Limb (tissue), 2 donors: ENCODE data around the gene KCNG2.
"Not testable (repeated sequence)": the region's sequence is repeated elsewhere in the genome, so short reads cannot be mapped to it uniquely, and the experiment has no call there.

Experiments
- DNase-seq, 2 donors: peaks; one replicate each; pipeline ENCODE4 v3.0.0-alpha.2; 2016; ENCODE audit errors: extremely low spot score in 2 of 2

The KCNG2 gene

DNA sequence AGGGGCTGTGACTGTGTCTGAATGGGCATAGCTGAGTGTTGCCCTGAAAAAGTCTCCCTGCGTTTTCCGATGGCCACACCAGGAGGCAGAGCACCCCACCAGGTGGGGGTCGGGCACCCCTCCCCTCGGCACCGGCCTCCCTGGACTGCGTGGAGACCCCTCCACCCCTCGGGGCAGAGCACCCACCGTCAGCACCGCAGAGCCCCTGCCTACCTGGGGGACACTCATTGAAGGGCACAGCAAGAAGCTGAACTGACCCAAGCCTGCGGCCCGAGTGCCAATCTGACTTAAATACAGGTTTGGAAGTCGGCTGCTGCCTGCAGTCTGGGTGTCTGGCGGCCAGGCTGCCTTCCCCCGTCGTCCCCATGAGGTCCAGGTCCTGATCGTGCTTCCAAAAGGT is 69.9 kb downstream of the KCNG2 start:
- DNase-seq, result no peak

DNA sequence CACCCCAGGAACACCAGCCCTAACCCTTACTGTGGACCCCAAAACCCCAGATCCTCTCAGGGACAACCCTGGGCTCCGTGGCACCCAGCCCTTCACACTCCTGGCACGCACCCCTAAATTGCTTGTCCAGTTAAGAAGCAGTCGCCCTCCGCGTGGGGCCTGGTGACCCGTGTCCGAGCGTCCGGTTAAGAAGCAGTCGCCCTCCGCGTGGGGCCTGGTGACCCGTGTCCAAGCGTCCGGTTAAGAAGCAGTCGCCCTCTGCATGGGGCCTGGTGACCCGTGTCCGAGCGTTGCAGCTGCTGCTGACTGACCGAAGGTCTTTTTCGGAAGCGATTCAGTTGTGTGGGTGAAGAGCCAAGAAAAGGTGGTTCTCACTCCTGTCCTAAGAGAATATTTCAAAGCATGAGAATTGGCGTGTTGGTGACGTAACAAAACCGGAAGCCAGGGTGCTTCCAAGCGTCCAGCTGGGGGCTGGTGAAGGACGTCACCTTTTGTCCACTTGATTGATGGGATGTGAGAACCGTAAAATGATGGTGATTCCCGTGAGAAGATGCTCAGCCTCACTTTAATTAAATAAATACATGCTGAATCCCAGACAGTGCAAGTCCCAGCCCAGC is 70.5 kb downstream of the KCNG2 start:
- no peak for DNase-seq

DNA sequence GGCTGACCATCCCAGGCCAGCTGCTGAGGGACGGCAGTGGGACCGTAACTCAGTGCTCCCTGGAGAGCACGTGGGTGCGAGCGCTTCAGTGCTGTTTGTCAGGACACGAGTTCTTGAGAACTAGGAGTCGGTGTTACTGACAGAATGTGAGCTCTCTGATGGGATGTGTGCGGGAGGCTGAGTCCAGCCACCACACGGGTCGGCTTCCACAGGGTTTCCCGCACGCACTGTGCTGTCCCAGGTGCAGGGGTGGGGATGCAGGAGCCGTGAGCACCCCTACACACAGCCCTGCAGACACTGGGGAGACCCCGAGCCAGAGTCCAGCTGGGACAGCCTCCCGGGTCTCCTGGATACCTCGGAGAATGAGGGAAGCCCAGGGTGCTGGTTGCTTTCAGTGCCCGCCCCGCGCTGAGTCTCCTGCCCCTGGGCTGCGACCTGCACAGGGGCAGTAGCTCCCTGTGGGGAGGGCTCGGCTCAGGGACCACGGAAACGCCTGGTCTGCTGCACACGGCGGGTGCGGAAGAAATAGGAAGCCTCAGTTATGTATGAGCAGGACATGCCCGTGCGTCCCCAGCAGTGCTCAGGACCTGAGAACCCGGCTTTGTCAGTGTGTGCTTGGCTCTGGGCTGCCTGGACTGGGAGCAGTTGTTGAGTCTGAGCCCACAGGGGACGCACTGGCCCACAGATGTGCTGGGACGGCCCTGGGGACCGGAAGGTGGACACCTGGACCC is 71.2 kb downstream of the KCNG2 start:
- no peak for DNase-seq

DNA sequence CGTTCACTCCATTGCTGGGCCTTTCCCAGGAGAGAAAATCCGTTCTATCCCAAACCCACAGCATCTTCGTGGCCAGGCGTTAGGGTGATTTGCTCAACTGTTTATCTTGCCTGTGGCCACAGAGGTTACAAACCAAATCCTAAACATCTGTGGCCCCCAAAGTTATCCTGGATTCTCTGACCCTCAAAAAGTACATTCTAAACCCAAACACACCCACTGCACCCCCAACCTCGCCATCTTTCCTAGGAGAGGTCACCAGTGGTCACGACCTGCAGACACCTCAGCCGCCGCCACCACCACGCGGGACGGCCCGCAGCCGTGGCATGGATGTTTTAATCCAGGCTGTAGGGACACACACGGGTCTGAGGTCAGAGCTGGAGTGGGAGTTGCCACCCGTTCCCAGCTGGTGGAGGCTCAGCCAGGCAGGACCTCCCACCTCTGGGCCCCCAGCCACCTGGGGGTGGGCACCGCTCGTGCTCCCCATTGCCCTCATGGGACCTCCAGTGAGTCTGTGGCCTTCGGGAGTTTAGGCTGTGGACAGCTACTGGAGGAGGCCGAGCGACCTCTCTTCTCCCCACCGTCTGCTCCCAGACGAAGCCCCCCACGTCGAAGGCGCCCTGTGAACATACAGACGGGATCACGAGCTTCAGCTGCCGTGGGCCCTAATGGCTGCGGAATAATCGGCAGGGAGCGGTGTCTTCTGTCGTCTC is 72.0 kb downstream of the KCNG2 start:
- no peak for DNase-seq

DNA sequence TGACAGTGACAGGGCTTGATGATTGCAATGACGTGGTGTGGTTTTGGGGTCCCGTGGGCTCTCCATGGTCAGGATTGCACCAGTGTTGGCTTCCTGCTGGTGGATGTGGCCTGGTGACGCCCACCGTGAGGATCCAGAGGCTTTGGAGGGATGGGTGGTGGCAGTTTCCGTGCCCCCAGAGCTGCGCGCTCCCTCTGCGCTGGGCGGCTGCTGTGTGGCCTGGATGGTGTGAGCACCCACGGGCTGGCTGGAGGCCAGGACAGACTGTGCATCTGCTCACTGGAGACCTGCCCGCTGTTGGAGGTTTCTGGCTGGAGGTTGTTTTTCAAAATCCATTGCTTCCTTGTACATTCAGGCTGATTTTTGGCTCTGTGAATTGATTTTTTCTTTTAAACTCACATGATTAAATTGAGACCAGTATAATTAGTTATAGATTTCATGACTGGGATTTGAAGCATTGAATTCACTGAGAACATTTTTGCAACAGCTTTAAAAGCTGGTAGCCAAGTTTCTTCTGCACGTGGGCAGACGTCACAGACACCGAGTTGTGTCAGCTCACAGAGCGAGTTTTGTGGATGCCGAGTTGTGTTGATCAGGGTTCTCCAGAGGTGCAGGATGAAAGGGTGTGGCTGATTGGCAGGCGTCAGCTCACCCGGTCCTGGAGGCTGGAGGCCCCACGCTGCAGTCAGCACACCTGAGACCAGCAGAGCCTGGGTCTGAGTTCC is 72.7 kb downstream of the KCNG2 start:
- DNase-seq, result no peak

DNA sequence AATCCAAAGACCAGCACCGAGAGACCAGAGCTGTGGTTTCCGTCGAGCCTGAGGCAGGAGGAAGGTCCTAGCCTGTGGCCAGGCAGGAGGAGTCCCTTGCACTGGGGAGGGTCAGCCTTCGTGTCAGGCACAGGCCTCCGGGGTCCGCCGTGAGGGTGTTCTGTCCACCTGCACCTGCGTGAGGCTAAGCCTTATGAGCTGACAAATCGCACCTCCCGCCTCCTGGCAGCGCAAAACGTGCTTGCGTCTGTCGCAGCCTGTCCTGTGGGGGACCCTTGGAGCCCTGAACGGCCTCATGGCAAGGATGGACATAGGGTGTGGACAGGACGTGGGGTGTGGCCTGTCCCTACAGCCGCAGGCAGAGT is 73.3 kb downstream of the KCNG2 start:
- DNase-seq, result no peak

DNA sequence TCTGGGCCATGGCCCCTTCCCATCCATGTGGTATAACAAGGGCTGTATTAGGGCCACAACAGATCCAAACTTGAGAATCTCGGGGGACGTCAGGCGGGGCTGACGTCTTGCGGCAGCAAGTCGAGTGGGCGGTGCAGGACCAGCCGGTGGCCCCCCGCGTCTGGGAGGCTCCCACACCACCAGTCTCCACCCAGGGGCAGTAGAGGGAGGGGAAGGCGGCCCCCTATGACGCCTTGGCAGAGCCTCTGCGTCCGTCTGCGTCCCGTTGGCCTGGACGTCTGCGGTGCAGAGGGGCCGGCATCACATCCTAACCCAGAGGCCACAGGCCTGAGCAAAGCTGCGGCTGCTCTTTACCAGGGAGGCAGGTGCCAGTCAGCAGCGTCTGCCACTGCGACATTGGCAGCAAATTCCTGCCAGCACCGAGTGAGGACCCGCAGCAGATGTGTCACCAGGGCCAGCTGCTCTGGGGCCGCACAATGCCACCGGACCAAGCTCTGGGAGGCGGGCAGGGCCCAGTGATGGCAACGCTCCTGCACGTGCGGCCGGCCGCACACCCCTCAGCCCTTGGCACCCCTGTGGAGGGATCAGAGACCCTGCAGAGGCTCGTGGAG is 73.8 kb downstream of the KCNG2 start:
- no peak for DNase-seq

DNA sequence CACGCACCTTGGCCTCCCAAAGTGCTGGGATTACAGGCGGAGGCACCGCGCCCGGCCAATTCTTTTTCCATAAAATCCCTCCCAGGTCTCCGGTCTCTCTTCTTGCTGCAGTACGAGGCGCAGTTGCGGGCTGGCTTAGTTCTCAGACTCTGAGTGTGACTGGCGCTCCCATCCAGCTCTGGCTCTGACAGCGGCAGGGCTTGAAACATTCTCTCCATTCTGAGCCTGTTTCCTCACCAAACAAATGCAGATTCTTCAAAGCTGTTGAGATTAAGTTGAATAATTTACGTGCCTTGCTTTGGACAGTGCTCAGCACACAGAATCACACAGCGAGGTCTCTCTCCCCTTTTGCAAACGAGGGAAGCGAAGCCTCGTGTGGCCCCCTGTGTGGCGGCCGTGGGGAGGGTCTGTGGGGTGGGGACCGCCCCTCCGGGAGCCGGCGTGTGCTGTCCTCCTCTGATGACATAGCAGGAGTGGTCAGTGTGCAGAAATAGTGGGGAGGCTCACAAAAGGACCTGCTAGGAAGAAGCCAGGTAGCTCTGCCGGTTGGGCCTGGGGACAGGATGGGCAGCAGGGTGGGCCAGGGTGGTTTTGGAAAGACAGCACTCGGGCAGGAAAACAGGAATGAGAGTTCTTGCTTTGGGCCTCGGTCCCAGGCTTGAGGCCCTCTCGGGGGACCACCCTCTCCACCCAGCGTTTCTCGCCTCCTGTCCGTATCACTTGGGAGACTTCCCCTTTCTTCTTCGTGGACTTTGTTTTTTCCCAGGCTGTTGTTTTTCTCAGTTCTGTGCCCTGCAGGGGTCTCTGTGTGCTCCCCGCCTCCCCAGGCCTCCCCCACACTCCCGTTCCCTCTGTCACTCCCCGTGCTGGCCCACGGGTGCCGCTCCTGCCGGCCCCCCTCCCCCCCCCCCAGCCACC is 75.0 kb downstream of the KCNG2 start:
- no peak for DNase-seq

DNA sequence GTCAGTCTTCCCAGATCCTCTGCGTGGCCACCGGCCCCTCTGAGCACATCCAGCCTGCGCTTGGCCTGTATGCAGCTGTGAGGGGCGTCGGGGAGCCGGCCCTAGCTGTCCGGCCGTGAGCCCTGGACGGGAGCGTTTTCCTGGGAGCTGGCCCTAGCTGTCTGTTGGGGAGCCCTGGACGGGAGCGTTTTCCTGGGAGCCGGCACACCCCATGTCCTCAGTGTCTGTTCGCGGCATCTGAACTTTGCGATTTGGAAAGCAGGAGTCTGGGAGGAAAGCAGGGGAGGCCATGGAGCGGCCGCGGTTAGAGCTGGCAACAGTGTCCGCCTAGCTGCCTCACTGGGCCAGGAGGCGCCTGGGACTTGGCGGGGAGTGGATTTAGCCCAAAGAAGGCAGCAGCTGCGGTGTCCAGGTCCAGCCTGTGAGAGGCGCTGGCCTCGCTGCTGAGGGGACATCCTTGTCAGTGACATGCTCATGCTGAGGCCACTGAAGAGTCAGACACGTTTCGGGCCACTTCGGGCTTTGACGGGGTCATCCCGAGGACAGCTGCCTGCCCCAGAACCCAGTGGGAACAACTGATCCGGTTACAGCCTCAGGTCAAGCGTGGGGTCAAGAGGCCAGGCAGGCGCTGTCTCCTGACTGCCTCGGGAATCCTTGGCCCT is 75.8 kb downstream of the KCNG2 start:
- no peak for DNase-seq

DNA sequence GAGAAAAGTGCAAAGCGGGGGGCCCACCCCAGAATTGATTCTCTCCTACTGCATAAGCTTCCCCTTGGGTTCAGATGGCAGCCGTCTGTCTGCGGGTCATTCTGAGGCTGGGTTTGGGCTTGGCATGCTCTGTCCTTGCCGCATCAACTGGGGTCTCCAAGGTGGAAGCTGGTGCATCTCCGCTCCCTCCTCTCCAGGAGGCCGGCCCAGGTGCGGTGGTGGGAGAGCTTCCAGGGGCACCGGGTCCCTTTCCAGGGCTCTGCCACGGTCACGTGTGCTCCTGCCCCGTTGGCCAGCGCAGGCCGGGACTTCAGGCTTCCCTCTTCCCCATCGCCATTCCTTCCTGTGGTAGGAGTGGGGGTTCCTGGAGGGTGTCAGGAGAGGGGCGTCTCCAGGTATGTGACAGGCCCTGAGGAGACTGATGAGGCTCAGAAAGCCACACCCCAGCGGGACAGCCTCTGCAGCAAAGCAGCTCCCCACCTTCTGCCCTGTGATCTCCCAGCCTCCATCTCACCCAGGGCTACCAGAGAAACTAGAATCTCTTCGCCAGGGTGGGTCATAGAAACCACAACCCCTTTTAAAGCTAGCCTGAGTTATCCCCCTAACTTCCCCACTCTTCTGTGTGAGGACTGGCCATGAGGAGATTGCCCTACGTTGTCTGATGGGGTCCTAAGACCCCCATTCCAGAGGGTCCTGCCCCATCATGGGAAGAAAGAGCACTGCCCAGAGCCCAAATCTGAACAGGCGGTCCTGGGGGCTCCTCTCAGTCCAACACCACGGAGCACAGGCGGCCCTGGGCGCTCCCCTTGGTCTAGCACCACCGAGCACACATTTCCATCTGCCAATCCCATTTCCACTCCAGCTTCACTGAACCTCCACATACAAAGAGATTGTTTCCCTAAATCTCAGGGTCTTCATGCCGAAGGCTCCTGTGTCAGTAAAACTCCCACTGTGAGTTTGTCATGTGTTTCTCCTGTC is 77.1 kb downstream of the KCNG2 start:
- DNase-seq, result no peak

DNA sequence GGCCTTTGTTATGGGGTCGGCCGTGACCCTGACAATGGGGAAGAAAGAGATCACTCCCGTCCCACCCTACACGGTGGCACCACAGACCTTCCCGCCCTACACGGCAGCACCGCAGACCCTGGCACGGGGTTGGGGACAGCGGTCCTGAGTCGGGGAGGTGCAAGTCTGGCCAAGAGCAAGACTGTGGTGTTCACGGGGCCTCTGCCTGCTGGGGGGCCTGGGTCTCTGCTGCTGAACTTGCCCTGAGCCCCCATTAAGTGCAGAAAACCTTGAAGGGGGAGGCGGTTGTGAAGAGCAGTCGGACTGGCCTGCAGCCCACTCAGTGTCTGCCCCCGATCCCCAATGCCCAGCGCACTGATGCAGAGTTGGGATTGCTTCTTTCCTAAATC is 77.8 kb downstream of the KCNG2 start:
- no peak for DNase-seq

DNA sequence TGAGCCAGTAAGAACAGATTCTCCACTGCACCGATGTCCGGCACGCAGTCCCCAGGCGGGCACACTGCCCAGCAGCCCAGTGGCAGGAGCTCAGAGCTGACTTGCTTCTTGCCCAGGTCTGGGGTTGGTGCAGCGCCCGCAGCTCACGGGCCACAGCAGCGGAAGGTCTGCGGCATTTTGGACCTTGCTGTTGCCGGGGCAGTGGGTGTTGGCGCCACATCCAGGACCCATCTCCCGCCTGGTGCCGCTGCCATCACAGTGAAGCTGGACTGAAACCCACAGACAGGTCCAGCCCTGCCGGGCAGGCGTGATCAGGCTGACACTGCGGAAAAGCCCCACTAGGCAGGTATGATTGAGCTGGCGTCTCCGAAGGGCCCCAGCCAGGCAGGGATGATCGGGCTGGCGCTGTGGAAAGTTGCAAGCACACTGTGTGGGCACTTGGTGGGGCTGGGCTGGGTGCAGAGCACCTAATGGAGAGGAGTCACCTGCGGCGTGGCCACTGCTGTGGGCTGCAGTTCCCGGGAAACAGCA is 78.3 kb downstream of the KCNG2 start:
- DNase-seq, result no peak

DNA sequence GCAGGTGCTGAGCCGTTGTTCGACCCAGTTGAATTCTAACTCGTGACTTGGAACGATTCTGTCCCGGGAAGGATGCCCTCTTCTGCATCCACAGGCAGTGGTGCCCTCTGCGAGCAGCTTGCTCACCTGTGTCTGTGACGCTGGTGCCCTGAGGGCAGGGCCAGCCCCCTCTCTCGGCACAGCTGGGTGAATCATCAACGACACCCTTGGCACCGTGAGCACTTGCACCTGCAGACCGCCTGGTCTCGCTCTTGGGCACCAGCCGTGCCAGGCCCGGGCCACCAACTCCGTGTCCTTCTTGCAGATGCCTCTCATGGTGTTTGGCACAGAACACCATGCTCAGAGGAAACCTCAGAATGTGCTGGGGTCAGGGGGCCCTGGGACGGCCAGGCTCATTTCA is 78.8 kb downstream of the KCNG2 start:
- no peak for DNase-seq

DNA sequence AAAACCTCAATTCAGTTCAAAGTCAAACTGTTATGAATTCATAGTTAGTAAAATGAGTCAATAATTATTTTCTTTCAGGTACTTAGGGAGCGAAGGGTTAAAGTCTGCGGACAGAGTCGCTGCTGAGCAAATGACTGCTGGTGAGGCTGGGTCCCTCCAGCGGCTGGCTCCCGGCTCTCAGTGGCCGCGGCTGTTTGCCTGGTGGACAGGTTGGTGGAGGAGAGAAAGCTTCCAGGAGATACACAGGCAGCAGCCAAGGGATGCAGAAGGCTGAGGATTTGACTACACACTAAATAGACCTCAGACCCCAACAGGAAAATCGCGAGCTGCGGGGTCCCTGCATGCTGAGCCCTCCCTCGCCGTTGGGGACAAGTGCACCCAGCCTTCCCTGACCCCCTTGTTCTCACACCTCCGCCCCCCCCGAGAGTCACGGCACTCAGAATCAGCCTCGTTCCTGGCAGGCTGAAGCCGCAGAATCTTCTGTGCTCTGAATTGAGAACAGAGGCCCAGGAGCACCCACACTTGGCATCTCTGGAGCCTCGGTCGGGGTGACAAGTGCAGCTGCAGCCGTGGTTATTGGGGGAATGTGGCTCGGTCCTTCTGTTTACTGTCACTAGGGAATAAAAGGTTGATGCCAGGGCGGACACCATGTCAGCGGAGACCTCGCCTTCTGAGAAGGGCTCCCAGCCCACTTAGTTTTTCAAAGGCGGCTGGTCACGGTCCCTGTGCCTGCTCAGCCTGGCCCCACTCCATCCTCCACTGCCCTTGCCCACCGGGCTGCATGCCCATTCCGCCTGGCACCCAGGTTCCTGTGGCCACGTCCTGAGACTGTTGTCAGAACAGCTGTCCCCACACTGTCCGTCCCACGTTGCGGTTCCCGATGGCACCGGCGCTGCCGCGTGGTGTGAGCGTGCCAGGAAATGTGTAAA is 79.7 kb downstream of the KCNG2 start:
- no peak for DNase-seq

DNA sequence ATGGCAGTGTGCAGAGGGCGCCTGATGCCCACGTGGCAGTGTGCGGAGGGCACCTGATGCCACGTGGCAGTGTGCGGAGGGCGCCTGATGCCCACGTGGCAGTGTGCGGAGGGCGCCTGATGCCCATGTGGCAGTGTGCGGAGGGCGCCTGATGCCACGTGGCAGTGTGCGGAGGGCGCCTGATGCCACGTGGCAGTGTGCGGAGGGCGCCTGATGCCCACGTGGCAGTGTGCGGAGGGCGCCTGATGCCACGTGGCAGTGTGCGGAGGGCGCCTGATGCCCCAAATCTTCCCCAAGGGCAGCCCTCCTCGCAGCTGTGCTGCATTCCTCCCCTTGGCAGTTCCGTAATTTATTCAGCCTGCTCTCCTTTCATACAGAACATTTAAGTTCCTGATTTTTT is 80.5 kb downstream of the KCNG2 start:
- DNase-seq, result not testable (repeated sequence)

DNA sequence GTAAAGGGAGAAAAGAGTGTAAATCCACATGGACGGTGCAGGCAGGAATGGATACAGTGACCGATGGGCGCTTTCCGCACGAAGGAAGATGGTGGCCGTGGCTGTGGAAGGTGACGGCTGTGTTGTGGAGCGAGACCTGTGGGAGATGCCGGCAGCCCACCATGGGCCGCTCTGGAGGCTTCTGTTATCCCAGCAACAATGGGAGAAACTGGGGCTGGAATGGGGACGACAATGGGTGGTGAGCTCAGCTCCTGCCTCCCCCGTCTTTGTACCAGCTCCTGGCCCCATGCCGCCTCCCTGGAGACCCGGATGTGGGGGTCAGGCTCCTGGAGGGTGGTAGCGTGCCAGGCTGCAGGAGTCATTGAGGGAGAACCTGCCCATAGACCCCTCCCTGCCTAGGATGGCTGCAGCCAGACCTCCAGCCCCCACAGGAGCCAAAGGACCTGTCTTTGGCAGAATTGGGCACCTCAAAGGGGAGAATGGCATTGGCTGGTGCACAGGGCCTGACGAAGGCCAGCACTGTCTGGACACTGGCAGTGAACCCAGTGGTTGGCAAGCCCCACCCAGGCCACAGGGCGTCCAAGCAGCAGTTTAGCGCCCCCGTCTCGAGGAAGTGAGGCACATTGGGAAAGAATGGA is 81.1 kb downstream of the KCNG2 start:
- DNase-seq, result no peak

DNA sequence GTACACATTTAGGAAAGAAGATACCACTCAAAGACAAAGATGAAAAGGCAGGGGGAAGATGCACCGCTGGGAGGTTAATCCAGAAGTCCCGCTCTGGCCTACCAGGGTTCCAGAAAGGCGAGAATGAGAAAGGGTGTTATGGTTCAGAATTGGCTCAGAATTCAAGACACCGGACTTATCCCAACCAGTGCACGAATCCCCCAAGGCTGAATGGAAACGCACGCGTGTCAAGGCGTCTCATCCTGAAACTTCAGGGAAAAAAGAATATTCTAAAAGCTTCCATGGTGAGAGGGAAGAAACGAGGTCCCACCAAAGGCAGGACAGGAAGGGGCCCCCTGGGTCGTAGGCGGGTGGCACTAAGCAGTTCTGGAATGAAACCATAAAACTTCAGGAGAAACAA is 81.8 kb downstream of the KCNG2 start:
- DNase-seq, result no peak
